Stomach smooth muscle (tissue), 2 donors: ENCODE results near the gene ACER3.

Source experiments
- H3K27ac ChIP-seq: one replicate; pipeline ENCODE4 v1.7.0; 2013; ENCODE audit warnings: mild to moderate bottlenecking, low read length, inconsistent platforms
- H3K27me3 ChIP-seq, 2 donors: one replicate each; pipeline ENCODE4 v1.7.0; 2013; ENCODE audit warnings: low read length in 2 of 2; ENCODE audit not compliant: insufficient read depth in 2 of 2, control insufficient read depth in 1 of 2
- H3K36me3 ChIP-seq, 2 donors: one replicate each; pipeline ENCODE4 v1.7.0; 2013; ENCODE audit warnings: low read length in 2 of 2; ENCODE audit not compliant: control insufficient read depth in 2 of 2, insufficient read depth in 2 of 2
- H3K4me1 ChIP-seq: one replicate; pipeline ENCODE4 v1.7.0; 2013; ENCODE audit warnings: low read length; ENCODE audit not compliant: control insufficient read depth, insufficient read depth
- H3K4me3 ChIP-seq, 2 donors: one replicate each; pipeline ENCODE4 v1.7.0; 2013; ENCODE audit warnings: low read length in 2 of 2
- H3K9ac ChIP-seq, 2 donors: one replicate each; pipeline ENCODE4 v1.7.0; 2013; ENCODE audit warnings: low read length in 2 of 2, mild to moderate bottlenecking in 1 of 2
- H3K9me3 ChIP-seq, 2 donors: one replicate each; pipeline ENCODE4 v1.7.0; 2013; ENCODE audit warnings: low read length in 2 of 2; ENCODE audit not compliant: control insufficient read depth in 2 of 2
- donor health status: healthy.
- donor health status: Pancreatic carcinoma.

ACER3 gene

DNA sequence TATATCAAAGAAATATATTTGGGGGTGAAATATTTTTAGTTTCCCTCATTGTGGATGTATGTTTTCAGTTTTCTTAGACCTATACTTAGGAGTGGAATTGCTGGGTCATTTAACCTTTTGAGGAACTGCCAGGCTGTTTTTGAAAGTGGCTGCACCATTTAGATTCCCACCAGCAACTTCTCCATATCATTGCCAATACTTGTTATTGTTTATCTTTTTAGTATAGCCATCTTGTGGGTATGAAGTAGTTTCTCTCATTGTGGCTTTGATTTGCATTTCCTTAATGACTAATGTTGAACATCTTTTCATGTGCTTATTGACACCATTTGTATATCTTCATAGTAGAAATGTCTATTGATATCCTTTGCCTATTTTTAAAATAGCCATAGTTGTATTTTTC is 111.3 kb downstream of the ACER3 start:
- H3K9me3 ChIP-seq = peaks cover 0 to 3% of the 10 kb centered on the region in 2 donors

DNA sequence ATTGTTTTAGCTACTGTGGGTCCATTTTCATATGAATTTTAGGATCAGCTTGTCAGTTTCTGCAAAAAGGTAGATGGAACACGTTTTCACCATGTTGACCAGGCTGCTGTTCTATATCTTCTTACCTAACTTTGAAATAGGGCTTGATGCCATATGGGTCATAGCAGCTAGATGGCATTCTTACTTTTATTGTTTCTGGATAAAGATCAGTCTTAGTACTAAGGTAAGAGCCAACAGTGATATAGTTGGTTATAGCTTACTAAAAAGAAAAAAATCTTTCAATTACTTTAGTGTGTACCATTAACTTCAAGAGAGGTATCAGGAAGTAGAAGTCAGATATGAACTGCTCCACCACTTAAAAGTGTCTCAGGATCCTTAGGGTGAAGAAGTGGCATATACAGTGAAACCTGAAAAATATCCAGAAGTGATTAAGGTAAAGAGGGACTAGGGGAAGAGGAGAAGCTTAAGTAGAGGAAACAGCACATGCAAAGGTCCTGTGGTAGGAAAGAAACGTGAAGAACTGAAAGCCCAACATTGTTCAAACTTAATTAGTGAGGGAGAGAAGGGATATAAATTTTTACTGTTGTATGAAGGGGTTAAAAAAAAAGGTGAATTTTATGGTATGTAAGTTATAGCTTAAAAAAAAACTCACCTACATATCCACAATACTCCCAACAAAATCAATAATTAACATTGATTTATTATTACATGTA is 113.6 kb downstream of the ACER3 start:
- H3K27me3 ChIP-seq = no peaks in the 10 kb centered on the region
- no peaks in the 10 kb centered on the region for H3K4me1 ChIP-seq
- H3K27ac ChIP-seq = no peak overlapping the region
- H3K9ac ChIP-seq = no peak overlapping the region
- no peaks in the 10 kb centered on the region for H3K36me3 ChIP-seq
- peaks cover 0 to 3% of the 10 kb centered on the region in 2 donors for H3K9me3 ChIP-seq
- no peak overlapping the region for H3K4me3 ChIP-seq

More for the DNA sequence above, 111.3 kb downstream of the ACER3 start:
- Histone ChIP-seq H3K27ac (no peak overlapping the region), H3K27me3 (no peaks in the 10 kb centered on the region), H3K36me3 (no peaks in the 10 kb centered on the region), H3K4me3 (no peak overlapping the region), H3K9ac (no peak overlapping the region), H3K4me1 (no peaks in the 10 kb centered on the region)

DNA sequence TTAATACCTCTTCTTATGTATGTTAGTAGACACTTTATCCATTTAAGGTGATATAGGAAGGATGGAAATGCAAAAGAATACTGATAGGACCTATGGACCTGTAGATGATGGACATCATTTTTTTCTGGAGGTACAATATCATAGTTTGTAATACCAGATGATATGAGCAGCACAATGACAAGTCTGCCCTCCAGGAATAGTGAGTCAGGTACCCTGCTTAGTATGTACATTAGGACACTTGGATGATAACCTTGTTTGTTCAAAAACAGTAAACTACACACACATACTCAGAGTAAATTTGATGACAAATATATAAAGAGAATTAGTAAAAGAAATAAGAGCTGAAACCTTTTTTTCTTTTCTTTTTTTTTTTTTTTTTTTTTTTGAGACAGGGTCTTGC is 114.8 kb downstream of the ACER3 start:
- no peak overlapping the region for H3K9ac ChIP-seq
- H3K27ac ChIP-seq = no peak overlapping the region
- H3K27me3 ChIP-seq = no peaks in the 10 kb centered on the region
- peaks cover 0 to 3% of the 10 kb centered on the region in 2 donors for H3K9me3 ChIP-seq
- H3K4me3 ChIP-seq = no peak overlapping the region
- H3K4me1 ChIP-seq = no peaks in the 10 kb centered on the region
- no peaks in the 10 kb centered on the region for H3K36me3 ChIP-seq

DNA sequence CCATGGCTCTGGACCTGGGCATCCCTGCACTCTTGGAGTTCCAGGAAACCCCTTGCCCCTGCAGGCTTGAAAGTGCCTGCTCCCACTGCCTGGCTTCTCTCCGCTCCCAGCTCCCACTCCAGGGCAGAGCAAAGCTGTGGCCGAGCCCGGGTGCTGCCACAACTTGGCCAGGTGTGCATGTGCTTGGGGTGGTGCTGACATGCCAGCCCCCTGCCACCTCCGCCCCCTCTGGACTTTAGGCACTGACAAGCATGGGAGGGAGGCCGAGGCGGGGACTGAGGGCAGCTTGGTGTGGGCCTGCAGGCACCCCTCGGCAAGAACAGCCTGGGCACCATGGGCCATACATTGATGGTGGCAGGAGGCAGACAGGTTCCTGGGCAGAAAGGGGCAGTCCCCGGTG is 117.1 kb downstream of the ACER3 start:
- H3K27ac ChIP-seq = no peak overlapping the region
- H3K4me3 ChIP-seq = no peak overlapping the region
- no peaks in the 10 kb centered on the region for H3K27me3 ChIP-seq
- no peaks in the 10 kb centered on the region for H3K4me1 ChIP-seq
- no peak overlapping the region for H3K9ac ChIP-seq
- H3K9me3 ChIP-seq = no peaks in the 10 kb centered on the region
- H3K36me3 ChIP-seq = no peaks in the 10 kb centered on the region

DNA sequence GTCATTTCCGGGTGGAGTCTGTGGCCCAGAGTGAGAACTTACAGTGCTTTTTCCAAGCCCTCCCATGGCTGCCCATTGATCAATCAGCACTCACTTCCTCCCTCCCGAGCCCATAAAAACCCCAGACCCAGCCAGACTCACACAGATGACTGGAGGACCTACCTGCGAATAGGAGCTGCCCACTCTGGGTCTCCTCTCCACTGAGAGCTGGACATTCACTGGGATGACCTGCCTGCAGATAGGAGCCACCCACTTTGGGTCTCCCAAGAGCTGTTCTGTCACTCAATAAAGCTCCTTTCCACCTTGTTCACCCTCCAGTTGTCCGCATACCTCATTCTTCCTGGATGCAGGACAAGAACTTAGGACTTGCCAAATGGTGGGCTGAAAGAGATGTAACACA is 117.5 kb downstream of the ACER3 start:
- Histone ChIP-seq H3K27ac (no peak overlapping the region), H3K4me1 (no peaks in the 10 kb centered on the region), H3K9ac (no peak overlapping the region), H3K27me3 (no peaks in the 10 kb centered on the region), H3K9me3 (no peaks in the 10 kb centered on the region), H3K4me3 (no peak overlapping the region), H3K36me3 (no peaks in the 10 kb centered on the region)

DNA sequence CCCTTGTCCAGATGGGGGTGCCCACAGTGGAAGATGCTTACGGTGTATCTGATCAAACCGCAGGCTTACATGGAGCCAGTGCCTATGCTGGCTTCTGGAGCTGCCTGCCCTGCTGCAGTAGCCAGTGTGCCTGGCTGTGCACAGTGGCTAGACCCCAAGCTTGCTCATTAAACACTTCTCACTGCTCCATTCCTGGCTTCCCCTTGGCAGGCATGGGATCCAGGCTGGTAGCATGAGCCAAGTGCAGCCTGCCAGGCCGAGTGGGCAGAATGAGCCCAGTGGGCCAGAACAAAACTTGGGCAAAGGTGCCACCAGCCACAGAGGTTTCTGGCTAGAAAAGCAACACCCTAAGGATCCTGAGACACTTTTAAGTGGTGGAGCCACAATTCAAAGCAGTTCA is 118.1 kb downstream of the ACER3 start:
- no peak overlapping the region for H3K4me3 ChIP-seq
- no peaks in the 10 kb centered on the region for H3K27me3 ChIP-seq
- H3K9me3 ChIP-seq = no peaks in the 10 kb centered on the region
- no peaks in the 10 kb centered on the region for H3K36me3 ChIP-seq
- no peak overlapping the region for H3K27ac ChIP-seq
- no peaks in the 10 kb centered on the region for H3K4me1 ChIP-seq
- no peak overlapping the region for H3K9ac ChIP-seq

DNA sequence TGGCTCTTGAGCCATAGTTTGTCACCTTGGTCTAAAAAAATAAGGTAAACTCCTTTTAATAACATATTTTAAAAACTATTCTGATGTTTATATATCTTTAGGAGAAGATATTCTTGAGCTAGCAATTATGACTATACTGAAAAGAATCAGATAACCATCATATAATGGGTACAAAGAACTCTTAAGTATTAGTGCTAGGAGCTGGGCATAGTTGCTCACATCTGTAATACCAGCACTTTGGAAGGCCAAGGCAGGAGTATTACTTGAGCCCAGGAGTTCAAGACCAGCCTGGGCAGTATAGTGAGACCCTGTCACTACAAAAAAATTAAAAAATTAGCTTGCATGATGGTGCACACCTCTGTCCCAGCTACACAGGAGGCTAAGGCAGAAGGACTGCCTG is 119.5 kb downstream of the ACER3 start:
- Histone ChIP-seq H3K4me3 (no peak overlapping the region), H3K27ac (no peak overlapping the region), H3K9me3 (no peaks in the 10 kb centered on the region), H3K36me3 (no peaks in the 10 kb centered on the region), H3K27me3 (no peaks in the 10 kb centered on the region), H3K4me1 (no peaks in the 10 kb centered on the region), H3K9ac (no peak overlapping the region)

DNA sequence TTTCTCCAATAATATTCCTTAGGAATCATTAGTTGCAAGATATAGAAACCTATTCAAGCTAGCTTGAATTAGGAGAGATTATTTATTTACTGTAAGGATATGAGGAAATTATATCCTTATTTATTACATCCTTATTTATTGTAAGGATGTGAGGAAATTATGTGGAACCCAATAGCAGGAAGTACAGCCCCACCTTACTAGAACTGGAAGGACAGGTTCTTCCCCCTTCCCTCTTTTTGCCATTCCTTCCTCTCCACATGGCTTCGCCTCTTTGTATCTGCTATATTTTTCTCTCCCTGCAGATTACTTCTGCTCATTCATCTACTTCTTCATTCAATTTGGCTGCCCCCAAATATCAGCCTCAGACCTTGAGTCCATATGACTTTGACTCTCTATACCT is 124.0 kb downstream of the ACER3 start:
- H3K9me3 ChIP-seq = no peaks in the 10 kb centered on the region
- H3K4me3 ChIP-seq = no peak overlapping the region
- H3K27ac ChIP-seq = no peak overlapping the region
- H3K27me3 ChIP-seq = no peaks in the 10 kb centered on the region
- no peak overlapping the region for H3K9ac ChIP-seq
- H3K4me1 ChIP-seq = no peaks in the 10 kb centered on the region
- H3K36me3 ChIP-seq = no peaks in the 10 kb centered on the region

DNA sequence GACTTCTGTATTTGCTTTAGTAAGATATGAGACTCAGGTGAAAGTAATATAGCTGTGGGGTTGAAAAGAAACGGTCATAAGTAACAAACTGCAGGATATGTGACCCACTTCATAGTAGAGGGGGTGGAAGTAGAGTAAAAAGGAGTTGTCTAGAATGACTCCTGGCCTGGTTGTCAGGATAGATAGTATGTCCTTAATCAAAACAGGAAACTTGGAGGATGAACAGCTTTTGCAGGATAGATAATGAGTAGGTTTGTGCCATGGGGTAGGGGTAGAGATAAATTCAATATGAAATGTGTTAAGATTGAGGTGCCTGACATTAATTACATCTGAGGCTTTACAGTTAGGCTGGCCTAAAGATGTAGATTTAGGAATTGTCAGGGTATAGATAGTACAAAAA is 126.5 kb downstream of the ACER3 start:
- no peak overlapping the region for H3K9ac ChIP-seq
- H3K27me3 ChIP-seq = no peaks in the 10 kb centered on the region
- no peaks in the 10 kb centered on the region for H3K4me1 ChIP-seq
- no peak overlapping the region for H3K4me3 ChIP-seq
- no peak overlapping the region for H3K27ac ChIP-seq
- H3K9me3 ChIP-seq = no peaks in the 10 kb centered on the region
- no peaks in the 10 kb centered on the region for H3K36me3 ChIP-seq

DNA sequence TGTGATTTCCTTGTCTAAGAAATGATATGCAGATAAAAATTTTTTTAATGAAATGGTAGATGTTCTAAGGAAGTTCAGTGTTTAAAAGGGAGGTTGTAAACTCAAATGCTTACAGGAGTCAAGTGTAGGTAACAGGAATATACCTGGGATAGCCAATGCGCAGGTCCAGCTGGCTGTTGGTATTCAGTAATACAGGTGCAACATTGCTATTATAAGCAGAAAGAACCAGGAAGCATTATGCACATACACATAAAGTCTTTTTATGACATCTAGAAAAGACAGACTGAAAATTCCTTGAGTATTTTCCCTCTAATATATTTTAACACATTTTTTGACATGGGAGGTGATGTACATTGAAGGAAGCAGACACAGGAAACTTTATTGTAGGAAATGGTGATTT is 129.9 kb downstream of the ACER3 start:
- H3K36me3 ChIP-seq = no peaks in the 10 kb centered on the region
- H3K4me3 ChIP-seq = no peak overlapping the region
- H3K27me3 ChIP-seq = no peaks in the 10 kb centered on the region
- H3K4me1 ChIP-seq = no peaks in the 10 kb centered on the region
- no peaks in the 10 kb centered on the region for H3K9me3 ChIP-seq
- H3K9ac ChIP-seq = no peak overlapping the region
- no peak overlapping the region for H3K27ac ChIP-seq

DNA sequence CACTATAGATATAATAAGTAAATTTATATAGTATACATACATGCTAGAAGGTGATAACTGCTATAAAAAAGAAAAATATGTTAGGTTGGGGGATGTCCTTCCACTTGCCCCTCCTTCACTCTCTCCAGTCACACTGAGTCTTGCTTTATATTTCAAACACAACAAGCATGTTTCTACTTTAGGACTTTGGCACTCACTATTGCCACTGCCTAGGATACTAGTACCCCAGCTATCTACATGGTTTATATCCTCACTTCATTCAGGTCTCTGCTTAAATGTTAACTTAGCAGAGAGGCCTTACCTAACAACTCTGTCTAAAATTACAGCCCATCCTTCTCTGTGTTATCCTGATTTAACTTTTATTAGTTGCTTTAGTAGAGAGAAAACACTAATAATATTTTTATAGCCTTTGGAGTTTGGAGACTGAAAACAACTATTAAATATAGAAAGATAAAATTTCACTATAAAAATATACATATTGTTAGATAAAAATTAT is 134.4 kb downstream of the ACER3 start:
- no peaks in the 10 kb centered on the region for H3K27me3 ChIP-seq

More for the DNA sequence above, 134.4 kb downstream of the ACER3 start:
- Histone ChIP-seq H3K4me3 (no peak overlapping the region), H3K27ac (no peak overlapping the region), H3K9me3 (no peaks in the 10 kb centered on the region), H3K9ac (no peak overlapping the region), H3K36me3 (no peaks in the 10 kb centered on the region), H3K4me1 (no peaks in the 10 kb centered on the region)
